ENCODE measurements around the gene HAP1.
A peak's percentile ranks its signal among the peaks of the same experiment; 100 is the strongest.

DNA sequence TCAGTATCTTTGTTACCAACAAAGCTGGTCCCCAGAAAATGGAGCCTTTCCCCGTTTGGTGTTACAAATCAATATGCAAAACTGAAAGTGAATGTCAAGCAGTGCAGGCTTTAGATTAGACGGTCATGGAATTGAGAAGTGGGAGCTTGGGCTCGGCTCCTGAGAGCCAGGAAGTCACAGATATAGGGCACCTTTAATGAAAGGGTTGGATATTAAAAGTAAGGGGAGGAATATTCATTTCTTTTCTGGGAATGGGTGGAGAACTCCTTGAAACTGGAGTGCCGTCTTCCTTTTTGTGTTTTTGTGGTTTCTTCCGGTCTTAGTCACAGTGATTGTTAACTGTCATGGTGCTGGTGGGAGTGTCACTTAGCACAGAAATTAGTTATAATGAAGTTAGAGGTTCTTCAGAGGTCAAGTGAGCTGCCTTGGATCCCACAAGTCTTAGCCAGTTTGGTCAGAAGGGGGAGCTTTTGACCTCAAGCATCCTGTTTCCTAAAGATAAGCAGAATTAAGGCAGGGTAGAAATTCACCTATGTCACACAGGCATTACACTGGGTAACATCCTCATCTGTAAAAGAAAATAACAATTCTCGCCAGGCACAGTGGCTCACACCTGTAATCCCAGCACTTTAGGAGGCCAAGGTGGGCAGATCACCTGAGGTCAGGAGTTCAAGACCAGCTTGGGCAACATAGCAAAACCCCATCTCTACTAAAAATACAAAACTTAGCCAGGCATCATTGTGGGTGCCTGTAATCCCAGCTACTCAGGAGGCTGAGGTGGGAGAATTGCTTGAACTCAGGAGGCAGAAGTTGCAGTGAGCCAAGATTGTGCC lies 55.3 kb downstream of the HAP1 start:
- TF ChIP-seq, protein P1, sequence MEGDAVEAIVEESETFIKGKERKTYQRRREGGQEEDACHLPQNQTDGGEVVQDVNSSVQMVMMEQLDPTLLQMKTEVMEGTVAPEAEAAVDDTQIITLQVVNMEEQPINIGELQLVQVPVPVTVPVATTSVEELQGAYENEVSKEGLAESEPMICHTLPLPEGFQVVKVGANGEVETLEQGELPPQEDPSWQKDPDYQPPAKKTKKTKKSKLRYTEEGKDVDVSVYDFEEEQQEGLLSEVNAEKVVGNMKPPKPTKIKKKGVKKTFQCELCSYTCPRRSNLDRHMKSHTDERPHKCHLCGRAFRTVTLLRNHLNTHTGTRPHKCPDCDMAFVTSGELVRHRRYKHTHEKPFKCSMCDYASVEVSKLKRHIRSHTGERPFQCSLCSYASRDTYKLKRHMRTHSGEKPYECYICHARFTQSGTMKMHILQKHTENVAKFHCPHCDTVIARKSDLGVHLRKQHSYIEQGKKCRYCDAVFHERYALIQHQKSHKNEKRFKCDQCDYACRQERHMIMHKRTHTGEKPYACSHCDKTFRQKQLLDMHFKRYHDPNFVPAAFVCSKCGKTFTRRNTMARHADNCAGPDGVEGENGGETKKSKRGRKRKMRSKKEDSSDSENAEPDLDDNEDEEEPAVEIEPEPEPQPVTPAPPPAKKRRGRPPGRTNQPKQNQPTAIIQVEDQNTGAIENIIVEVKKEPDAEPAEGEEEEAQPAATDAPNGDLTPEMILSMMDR (IDR thresholded peaks at IDR 0.05 in 4 of 5, conservative IDR thresholded peaks at IDR 0.05 in 1 of 5), result no peak
- peak in 1 of 2 donors; percentile 35 for TF ChIP-seq POLR2A (IDR thresholded peaks at IDR 0.05)
